Ureter (tissue), 1 donor: ENCODE data around the gene LIMA1. TPM values are rescaled to one million over a fixed set of nuclear protein-coding genes. Genes with fewer than 3 reads are reported as not detected.
"Not testable (repeated sequence)": the region's sequence is repeated elsewhere in the genome, so short reads cannot be mapped to it uniquely, and the experiment has no call there.

Experiments used
- DNase-seq: peaks from one replicate; pipeline ENCODE4 v3.0.0-alpha.2; 2020; ENCODE audit warnings: low spot score
- total RNA-seq: library from RNA; stranded (reverse); gene quantifications from one replicate; pipeline ENCODE4 v1.2.4, GENCODE V29; 2023
- donor health status: DM: yes; HTN: yes; CAD: no.

The LIMA1 gene
- 177 TPM for total RNA-seq

DNA sequence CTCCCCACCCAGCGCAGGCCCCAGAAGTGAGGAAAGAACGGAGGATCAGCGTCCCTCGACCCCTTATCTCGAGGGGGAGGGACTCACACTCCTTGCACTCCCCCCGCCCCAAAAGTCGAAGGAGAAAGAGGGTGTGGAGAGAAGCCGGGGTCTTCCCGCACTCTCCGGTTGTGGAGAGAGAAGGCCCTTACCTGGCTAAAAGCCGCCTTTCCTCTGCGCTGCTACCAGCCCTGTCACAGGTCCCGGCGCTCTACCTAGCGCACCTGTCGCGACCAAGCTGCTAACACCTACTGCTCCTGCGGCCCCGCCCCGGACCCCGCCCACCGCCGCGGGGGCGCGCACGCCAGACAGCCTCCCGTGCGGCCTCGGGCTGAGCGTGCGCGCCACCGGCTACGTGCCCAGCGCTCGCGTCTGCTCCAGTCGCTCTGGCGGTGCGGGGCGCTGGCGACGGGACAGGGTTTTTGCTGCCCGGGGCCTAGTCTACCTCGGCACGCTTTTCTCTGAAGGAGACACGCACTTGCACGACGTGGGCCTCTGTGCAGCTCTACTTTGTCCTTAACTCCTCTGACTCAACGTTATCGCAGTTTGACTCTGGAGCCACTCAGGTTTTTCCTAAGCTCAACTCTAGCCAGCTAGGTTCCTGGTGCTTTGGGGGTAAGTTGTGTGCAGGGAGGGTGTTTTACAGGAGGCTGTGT, at the start of gene LIMA1:
TSS of gene LIMA1 (minus strand) at position 292 of the 695 bp plus-strand sequence. CDS start 34,769 bp downstream, outside the sequence.
- peak; percentile 92 for DNase-seq

DNA sequence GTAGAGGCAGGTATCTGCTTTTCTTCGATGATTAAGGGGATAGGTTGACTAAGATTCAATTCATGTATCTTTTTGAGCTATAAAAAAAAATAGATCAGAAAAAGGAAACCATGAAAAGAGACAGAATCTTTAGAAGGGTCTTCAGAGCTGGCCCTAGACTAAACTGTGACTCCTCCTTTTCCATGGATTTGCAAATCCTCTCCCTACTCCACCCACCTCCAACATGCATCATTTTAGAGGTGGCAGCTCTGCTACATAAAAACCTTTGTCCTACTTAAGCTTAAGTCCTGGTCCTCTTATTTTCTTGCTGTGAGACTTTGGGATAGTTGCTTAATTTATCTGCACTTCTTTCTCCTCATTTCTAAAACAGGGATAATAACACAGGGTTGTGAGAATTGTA, 48.4 kb upstream of the LIMA1 start:
- DNase-seq: no peak

DNA sequence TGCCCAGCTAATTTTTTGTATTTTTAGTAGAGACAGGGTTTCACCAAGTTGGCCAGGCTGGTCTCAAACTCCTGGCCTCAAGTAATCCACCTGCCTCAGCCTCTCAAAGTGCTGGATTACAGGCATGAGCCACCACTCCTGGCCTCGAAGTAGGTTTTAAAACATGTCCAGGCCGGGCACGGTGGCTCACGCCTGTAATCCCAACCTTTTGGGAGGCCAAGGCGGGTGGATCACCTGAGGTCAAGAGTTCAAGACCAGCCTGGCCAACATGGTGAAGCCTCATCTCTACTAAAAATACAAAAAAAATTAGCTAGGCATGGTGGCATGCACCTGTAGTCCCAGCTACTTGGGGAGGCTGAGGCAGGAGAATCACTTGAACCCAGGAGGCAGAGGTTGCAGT, 45.3 kb upstream of the LIMA1 start:
- not testable (repeated sequence) for DNase-seq

DNA sequence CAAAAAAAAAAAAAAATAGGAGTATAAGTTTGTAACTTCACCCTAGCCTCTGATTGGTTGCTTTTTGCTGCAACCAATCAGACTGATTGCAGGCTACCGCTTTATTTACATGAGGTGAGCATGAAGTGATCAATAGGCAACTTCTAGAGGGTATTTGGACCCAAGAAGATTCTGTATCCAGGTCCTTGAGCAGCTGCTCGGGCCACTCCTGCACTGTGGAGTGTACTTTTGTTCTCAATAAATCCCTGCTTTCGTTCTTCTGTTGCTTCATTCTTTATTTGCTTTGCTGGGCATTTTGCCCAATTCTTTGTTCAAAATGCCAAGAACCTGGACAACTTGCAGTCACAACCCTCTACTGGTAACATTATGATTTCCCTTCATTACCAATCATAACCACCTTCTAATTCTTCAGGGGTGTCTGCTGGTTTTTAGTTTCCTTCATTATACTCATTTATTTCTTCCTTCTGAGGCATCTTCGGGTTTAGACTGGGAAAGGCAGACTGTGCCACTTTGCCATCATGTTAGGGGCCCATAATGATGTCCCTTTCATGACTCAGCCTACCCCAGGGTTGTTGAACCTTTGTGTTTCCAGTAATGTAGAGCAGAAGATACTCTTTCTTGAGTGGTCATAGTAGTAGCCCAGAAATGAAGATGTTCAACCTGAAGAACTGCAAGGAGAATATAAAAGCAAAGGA, 43.4 kb upstream of the LIMA1 start:
- DNase-seq: peak; percentile 50

DNA sequence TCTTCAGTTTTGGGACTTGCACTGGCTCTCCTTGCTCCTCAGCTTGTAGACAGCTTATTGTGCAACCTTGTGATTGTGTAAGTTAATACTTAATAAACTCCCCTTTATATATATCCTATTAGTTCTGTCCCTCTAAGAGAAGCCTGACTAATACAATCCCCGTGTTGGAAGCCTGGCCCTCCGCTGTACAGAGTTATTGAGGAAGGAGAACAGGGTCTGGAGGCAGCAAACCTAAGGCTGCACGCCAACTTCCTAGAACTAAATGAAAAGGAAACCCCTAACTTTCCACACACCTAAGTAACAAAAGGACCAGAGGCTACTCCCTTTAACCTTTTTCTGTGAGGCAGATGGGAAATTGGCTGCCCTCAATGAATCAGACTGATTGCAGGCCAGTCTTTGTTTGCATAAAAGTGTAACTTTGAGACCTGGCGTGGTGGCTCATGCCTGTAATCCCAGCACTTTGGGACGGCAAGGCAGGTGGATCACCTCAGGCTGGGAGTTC, 42.6 kb upstream of the LIMA1 start:
- DNase-seq: no peak

DNA sequence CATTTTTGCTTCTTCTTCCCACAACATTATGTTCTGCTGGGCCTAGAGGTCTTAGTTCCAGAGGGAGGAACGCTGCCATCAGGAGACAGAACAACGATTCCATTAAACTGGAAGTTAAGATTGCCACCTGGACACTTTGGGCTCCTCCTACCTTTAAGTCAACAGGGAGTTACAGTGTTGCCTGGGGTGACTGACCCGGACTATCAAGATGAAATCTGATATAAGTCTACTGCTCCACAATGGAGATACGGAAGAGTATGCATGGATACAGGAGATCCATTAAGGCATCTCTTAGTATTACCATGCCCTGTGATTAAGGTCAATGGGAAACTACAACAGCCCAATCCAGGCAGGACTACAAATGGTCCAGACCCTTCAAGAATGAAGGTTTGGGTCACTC, 41.5 kb upstream of the LIMA1 start:
- not testable (repeated sequence) for DNase-seq

DNA sequence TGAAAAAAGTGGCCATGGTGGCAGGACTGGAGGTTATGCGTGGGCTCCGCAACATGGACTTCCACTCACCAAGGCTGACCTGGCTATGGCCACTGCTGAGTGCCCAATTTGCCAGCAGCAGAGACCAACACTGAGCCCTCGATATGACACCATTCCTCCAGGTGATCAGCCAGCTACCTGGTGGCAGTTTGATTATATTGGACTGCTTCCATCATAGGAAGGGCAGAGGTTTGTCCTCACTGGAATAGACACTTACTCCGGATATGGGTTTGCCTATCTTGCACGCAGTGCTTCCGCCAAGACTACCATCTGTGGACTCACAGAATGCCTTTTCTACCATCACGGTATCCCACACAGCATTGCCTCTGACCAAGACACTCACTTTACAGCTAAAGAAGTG, 40.8 kb upstream of the LIMA1 start:
- not testable (repeated sequence) for DNase-seq

DNA sequence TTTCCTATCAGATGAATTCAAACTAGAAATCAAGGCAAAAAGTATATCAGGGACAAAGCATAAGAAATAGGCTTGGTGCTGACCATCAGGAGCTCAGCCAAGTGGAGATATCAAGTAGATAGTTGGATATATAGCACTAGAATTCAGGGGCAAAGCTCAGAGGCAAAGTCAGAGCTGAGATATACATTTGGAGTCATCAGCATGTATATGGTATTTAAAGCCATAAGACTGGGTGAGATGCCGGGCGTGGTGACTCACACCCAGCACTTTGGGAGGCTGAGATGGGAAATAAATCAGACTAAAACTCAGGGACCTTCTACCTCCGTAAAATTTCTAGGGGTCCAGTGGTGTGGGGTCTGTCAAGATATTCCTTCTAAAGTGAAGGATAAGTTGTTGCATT, 38.9 kb upstream of the LIMA1 start:
- no peak for DNase-seq

DNA sequence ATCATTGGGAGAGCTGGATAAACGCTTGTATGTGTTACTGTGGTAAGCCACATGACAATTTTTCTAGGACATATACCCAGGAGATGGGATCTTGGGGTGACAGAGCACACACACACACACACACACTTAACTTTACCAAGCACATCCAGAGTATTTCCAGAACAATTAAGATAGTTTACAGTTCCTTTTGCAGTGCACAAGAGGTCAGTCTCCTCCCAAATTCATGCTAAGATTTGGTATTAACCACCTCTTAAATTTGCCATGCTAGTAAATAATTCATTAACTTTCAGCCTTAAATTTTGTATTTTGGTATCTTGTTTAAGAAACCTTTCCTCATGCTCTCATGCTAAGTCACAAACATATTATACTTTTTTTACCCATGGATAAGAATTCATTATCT, 33.9 kb upstream of the LIMA1 start:
- no peak for DNase-seq

DNA sequence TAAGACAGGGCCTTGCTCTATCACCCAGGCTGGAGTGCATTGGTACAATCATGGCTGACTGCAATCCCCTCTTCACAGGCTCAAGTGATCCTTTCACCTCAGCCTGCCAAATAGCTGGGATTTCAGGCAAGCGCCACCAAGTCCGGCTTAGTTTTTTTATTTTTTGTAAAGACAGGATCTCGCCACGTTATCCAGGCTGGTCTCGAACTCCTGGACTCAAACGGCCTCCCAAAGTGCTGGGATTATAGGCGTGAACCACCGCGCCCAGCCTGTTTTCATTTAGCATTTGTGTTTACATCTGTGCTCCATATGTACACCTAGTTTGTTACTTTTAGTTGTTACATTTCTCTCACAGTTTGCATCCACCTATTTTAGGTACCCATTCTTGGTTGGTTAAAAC, 32.5 kb upstream of the LIMA1 start:
- DNase-seq: no peak

DNA sequence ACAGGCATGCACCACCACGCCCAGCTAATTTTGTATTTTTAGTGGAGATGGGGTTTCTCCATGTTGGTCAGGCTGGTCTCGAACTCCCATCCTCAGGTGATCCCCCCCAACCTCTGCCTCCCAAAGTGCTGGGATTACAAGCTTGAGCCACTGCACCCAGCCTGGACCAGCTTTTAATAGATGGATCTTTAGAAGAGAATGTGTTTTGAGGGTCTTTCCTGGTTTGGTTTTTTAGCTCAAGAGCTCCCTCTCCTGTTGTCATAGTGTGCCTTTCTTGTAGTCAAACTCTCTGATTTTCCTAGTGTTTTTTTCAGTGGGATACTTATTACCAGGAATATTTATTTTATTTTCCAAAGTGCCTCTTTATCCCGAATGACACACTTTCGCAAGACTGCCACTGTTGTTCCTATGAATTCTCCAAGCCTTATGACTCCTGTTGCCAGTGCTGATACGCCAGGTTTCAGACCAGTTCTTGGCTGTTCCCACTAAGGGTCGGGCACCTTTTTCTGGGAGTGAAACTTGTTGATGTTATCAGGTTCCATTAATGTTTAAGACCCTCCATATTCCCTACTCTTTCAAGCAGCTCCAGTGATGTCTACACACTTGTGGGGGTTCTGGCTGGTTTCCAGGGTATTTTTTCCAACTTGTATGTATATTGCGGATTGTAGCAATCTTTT, 31.5 kb upstream of the LIMA1 start:
- DNase-seq: no peak

DNA sequence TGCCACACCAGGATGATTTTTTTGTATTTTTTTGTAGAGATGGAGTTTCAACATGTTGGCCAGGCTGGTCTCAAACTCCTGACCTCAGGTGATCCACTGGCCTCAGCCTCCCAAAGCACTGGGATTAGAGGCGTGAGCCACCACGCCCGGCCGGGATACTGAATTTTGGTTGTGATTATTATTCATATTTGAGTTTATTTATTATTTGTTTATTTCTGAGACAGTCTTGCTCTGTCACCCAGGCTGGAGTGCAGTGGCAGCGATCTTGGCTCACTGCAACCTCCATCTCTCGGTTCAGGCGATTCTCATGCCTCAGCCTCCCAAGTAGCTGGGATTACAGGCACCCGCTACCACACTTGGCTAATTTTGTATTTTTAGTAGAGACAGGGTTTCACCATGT, 30.7 kb upstream of the LIMA1 start:
- DNase-seq: not testable (repeated sequence)

DNA sequence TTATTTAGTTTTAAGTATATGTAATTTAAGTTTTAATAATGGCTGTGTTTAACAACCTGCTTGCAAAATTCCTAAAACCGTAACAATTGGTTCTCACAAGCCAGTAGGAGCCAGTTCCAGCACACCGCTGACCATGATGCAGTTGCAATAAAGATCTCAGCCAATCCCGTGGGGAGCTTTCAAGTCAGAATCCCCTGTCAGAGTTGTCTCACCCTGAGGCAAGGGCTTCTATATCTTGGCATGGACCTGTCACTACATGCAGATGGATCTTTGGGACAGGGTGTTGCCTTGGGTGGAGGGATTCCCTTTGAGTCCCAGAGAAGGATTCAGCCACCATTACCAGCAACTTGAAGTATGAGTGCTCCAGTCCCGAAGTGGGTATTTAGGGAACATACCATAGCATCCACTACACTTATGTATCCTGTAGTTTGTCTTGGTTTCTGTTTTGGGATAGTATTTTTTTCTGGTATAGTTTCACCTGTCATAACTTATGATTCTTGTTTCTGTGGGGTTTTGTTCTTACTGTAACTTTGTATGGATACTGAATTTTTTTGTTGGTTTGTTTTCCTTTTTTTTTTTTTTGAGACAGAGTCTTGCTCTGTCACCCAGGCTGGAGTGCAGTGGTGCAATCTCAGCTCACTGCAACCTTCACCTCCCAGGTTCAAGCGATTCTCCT, 30.1 kb upstream of the LIMA1 start:
- no peak for DNase-seq

DNA sequence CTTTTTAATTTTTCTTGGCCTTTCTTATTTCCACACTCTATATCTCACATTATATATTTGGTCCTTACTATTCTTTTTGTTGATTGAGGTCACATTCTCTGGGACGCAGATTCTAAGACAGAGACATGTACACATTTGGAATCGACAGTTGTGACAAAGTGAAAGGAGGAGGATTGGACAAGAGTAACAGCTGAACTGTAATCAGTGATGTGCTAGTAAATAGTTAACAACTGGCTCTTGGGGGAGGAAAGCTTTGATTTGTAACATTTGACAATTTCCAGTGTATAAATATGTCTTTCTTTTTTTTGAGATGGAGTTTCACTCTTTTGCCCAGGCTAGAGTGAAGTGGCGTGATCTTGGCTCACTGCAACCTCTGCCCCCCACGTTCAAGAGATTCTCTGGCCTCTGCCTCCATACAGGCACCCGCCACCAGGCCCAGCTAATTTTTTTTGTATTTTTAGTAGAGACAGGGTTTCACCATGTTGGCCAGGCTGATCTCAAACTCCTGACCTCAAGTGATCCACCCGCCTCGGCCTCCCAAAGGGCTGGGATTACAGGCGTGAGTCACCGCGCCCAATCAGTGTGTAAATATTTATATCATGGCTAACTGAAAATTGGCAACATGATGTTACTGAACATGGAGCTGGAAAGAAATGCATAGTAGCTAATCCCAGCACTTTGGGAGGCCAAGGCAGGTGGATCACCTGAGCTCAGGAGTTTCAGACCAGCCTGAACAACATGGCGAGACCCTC, 28.7 kb upstream of the LIMA1 start:
- DNase-seq: not testable (repeated sequence)

DNA sequence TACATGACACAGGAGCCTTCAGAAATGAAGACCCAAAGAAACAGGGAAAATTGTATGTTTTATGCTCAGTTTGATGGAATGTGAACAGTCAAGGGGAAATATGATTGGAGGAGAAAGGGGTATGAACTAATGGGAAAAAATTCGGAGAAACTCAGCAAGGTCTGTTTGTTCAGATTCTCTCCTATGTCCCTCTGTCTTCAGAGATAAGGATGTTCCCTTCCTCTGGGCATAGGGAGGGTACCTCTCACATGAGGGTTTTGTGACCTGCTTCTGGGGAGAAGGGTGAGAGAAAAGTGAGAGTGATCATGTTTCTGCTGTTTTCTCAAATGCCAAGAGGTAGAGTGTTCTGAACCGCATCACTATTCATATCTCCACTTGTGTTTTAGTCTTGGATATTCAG, 26.6 kb upstream of the LIMA1 start:
- no peak for DNase-seq

DNA sequence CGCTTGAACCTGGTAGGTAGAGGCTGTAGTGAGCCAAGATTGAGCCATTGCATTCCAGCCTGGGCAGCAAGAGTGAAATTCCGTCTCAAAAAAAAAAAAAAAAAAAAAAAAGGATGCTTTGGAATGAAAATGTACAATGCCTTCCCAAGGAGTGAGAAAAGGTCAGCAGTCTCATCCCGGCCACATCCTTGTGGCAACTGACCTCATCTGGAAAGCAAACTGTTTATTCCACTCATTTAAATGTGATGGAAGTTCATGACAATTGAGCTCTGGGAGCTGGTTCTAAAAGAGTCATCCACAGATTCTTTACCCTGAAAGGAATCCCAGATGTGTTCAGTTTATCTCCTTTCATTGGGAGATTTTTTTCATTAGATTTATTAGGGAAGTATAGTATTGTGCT, 19.4 kb upstream of the LIMA1 start:
- no peak for DNase-seq

DNA sequence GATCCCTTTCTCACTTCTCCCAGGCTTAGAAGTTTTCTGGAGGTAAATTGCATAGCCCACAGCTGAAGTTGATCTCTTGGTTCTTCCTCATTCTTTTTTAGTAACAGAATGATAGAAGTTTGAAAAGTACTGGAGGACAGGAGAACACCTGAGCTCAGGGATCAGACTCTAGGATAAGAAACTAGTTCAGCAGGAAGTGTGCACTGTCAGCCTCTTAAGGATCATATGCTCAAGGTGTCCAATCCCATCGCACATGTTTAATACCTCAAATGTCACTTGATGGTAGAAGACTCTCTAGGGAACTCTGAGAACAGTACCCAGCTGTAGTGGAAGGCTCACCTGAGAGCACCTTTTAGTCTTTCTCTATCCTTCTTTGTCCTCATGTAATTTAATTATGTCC, 14.7 kb upstream of the LIMA1 start:
- DNase-seq: no peak

DNA sequence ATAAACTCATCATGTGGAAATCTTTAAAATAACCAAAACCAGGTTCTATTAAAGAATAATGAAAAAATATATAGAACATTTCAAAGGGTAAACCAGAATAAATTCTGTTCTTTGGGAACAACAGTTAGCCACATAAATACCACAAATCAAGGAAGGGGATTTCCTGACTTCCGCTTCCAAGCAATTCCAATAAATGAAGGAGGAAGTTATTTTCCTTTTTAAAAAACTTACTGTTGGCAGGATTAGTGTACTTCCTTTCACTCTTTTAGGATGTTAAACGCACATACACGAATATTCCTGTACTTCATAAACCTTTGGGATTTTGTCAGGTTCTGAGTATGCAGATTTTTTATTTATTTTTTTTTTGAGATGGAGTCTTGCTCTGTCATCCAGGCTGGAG, 13.7 kb upstream of the LIMA1 start:
- DNase-seq: no peak

DNA sequence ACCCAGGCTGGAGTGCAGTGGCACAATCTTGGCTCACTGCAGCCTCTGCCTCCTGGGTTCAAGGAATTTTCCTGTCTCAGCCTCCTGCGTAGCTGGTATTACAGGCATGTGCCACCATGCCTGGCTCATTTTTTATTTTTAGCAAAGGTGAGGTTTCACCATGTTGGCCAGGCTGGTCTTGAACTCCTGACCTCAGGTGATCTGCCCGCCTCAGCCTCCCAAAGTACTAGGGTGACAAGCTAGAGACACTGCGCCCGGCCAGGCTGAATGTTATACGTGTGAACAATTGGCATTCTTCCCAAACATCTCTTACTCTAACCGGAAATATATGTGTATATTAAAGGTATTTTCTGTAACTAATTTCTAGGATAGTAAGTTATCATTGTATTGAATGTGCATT, 13.2 kb upstream of the LIMA1 start:
- no peak for DNase-seq

DNA sequence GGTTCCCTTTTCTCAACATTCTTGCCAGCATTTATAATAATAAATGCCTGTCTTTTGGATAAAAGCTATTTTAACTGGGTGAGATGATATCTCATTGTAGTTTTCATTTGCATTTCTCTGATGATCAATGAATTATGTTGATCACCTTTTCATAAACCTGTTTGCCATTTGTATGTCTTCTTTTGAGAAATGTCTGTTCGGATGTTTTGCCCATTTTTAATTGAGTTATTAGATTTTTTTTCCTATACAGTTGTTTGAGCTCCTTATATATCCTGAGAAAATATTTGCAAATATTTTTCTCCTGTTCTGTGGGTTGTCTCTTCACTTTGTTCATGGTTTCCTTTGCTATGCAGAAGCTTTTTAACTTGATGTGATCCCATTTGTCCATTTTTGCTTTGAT, 8.1 kb upstream of the LIMA1 start:
- DNase-seq: no peak

DNA sequence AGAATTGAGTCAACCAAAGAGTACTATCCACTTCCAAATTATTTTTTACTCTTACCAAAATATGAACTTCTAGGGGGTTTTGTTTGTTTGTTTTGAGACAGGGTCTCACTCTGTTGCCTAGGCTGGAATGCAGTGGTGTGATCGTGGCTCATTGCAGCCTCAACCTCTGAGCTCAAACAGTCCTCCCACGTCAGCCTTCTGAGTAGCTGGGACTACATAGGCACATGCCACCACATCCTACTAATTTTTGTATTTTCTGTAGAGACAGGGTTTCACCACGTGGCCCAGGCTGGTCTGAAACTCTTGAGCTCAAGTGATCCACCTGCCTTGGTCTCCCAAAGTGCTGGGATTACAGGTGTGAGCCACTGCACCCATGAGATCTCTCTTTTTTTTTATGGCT, 7.4 kb upstream of the LIMA1 start:
- DNase-seq: not testable (repeated sequence)

DNA sequence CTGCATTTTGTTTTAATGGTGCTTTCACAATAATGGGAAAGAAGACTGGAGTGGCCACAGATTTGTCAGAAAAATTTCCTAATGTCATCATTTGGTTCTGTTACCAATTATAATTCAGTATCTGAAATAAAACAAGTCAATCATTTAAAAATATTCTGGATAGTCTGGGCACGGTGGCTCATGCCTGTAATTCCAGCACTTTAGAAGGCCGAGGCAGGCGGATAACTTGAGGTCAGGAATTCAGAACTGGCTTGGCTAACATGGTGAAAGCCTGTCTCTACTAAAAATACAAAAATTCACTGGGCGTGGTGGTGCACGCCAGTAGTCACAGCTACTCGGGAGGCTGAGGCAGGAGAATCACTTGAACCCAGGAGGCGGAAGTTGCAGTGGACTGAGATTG, 4.0 kb upstream of the LIMA1 start:
- DNase-seq: no peak
